Measurements from ENCODE around the gene CKS1B. TPM values are rescaled to one million over a fixed set of nuclear protein-coding genes. Genes with fewer than 3 reads are reported as not detected.

CKS1B gene
- total RNA-seq, 1 experiment from 2014 or later: 258 TPM

DNA sequence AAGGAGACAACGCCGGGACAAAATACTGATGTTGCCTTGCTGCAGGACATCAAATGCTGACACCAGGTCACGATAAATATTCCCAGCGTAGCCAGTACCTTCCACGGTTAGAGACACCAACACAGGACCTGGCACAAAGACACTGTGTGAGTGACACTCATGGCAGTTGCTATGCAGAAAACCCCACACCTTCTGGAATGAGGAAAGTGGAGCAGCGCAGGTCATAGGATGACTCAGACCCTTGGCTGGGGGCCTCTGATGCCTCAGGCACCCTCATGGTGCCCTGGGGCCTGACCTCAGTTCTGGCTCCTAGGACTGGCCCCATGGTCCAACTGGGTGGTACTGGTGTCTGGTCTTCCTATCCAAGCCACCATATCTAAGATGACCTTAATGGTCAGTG lies 52.1 kb downstream of the CKS1B start:
- Mint-ChIP-seq H3K4me1 (no peaks in the 10 kb centered on the region), H3K9me3 (no peaks in the 10 kb centered on the region), H3K27ac (no peak overlapping the region), H3K4me3 (no peak overlapping the region), H3K36me3 (no peaks in the 10 kb centered on the region), H3K27me3 (ENCODE audit: low read depth) (no peaks in the 10 kb centered on the region; the same call in 1 of the 2 replicates)
- DNase-seq (ENCODE audit: low spot score): no peak
- ATAC-seq: no peak
- ChIA-PET CTCF (interaction anchor here (1.0 to 2.6 kb wide), 3 partner anchors 10 to 24 kb away, joined by 3 to 13 read pairs (median 7); partner anchors contain the start of gene ADAM15), POLR2A (no interaction called here)
- TF ChIP-seq, protein P1, sequence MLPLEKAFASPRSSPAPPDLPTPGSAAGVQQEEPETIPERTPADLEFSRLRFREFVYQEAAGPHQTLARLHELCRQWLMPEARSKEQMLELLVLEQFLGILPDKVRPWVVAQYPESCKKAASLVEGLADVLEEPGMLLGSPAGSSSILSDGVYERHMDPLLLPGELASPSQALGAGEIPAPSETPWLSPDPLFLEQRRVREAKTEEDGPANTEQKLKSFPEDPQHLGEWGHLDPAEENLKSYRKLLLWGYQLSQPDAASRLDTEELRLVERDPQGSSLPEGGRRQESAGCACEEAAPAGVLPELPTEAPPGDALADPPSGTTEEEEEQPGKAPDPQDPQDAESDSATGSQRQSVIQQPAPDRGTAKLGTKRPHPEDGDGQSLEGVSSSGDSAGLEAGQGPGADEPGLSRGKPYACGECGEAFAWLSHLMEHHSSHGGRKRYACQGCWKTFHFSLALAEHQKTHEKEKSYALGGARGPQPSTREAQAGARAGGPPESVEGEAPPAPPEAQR (CRISPR knock-in tag; IDR thresholded peaks at IDR 0.05): no peak
- TF ChIP-seq, protein P2, sequence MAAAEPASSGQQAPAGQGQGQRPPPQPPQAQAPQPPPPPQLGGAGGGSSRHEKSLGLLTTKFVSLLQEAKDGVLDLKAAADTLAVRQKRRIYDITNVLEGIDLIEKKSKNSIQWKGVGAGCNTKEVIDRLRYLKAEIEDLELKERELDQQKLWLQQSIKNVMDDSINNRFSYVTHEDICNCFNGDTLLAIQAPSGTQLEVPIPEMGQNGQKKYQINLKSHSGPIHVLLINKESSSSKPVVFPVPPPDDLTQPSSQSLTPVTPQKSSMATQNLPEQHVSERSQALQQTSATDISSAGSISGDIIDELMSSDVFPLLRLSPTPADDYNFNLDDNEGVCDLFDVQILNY (CRISPR knock-in tag; IDR thresholded peaks at IDR 0.05): no peak
- TF ChIP-seq ELF4 (CRISPR knock-in tag; IDR thresholded peaks at IDR 0.05; ENCODE audit: low read depth) (no peak), EMX1 (CRISPR knock-in tag; IDR thresholded peaks at IDR 0.05) (no peak), ZNF121 (CRISPR knock-in tag; IDR thresholded peaks at IDR 0.05) (no peak), ZNF219 (CRISPR knock-in tag; IDR thresholded peaks at IDR 0.05; ENCODE audit: borderline replicate concordance) (no peak), FOXJ3 (CRISPR knock-in tag; IDR thresholded peaks at IDR 0.05; ENCODE audit: borderline replicate concordance) (no peak), SMAD4 (CRISPR knock-in tag; IDR thresholded peaks at IDR 0.05) (no peak), JUN (CRISPR knock-in tag; IDR thresholded peaks at IDR 0.05) (no peak), CBFB (CRISPR knock-in tag; IDR thresholded peaks at IDR 0.05; ENCODE audit: low read depth) (no peak), ZNF138 (CRISPR knock-in tag; conservative IDR thresholded peaks at IDR 0.05) (no peak), ESRRA (CRISPR knock-in tag; IDR thresholded peaks at IDR 0.05; ENCODE audit: borderline replicate concordance) (no peak), NR1H2 (CRISPR knock-in tag; IDR thresholded peaks at IDR 0.05) (no peak), ZNF396 (CRISPR knock-in tag; IDR thresholded peaks at IDR 0.05; ENCODE audit: borderline replicate concordance) (no peak)
- TF ChIP-seq, protein P3, sequence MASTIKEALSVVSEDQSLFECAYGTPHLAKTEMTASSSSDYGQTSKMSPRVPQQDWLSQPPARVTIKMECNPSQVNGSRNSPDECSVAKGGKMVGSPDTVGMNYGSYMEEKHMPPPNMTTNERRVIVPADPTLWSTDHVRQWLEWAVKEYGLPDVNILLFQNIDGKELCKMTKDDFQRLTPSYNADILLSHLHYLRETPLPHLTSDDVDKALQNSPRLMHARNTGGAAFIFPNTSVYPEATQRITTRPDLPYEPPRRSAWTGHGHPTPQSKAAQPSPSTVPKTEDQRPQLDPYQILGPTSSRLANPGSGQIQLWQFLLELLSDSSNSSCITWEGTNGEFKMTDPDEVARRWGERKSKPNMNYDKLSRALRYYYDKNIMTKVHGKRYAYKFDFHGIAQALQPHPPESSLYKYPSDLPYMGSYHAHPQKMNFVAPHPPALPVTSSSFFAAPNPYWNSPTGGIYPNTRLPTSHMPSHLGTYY (CRISPR knock-in tag; IDR thresholded peaks at IDR 0.05): no peak
- TF ChIP-seq, protein P4, sequence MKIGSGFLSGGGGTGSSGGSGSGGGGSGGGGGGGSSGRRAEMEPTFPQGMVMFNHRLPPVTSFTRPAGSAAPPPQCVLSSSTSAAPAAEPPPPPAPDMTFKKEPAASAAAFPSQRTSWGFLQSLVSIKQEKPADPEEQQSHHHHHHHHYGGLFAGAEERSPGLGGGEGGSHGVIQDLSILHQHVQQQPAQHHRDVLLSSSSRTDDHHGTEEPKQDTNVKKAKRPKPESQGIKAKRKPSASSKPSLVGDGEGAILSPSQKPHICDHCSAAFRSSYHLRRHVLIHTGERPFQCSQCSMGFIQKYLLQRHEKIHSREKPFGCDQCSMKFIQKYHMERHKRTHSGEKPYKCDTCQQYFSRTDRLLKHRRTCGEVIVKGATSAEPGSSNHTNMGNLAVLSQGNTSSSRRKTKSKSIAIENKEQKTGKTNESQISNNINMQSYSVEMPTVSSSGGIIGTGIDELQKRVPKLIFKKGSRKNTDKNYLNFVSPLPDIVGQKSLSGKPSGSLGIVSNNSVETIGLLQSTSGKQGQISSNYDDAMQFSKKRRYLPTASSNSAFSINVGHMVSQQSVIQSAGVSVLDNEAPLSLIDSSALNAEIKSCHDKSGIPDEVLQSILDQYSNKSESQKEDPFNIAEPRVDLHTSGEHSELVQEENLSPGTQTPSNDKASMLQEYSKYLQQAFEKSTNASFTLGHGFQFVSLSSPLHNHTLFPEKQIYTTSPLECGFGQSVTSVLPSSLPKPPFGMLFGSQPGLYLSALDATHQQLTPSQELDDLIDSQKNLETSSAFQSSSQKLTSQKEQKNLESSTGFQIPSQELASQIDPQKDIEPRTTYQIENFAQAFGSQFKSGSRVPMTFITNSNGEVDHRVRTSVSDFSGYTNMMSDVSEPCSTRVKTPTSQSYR (CRISPR knock-in tag; IDR thresholded peaks at IDR 0.05): no peak
- TF ChIP-seq, protein P5, sequence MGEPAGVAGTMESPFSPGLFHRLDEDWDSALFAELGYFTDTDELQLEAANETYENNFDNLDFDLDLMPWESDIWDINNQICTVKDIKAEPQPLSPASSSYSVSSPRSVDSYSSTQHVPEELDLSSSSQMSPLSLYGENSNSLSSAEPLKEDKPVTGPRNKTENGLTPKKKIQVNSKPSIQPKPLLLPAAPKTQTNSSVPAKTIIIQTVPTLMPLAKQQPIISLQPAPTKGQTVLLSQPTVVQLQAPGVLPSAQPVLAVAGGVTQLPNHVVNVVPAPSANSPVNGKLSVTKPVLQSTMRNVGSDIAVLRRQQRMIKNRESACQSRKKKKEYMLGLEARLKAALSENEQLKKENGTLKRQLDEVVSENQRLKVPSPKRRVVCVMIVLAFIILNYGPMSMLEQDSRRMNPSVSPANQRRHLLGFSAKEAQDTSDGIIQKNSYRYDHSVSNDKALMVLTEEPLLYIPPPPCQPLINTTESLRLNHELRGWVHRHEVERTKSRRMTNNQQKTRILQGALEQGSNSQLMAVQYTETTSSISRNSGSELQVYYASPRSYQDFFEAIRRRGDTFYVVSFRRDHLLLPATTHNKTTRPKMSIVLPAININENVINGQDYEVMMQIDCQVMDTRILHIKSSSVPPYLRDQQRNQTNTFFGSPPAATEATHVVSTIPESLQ (CRISPR knock-in tag; IDR thresholded peaks at IDR 0.05): no peak
- TF ChIP-seq, protein P6, sequence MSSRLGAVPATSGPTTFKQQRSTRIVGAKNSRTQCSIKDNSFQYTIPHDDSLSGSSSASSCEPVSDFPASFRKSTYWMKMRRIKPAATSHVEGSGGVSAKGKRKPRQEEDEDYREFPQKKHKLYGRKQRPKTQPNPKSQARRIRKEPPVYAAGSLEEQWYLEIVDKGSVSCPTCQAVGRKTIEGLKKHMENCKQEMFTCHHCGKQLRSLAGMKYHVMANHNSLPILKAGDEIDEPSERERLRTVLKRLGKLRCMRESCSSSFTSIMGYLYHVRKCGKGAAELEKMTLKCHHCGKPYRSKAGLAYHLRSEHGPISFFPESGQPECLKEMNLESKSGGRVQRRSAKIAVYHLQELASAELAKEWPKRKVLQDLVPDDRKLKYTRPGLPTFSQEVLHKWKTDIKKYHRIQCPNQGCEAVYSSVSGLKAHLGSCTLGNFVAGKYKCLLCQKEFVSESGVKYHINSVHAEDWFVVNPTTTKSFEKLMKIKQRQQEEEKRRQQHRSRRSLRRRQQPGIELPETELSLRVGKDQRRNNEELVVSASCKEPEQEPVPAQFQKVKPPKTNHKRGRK (CRISPR knock-in tag; IDR thresholded peaks at IDR 0.05; ENCODE audit: borderline replicate concordance): no peak
- TF ChIP-seq, protein P7, sequence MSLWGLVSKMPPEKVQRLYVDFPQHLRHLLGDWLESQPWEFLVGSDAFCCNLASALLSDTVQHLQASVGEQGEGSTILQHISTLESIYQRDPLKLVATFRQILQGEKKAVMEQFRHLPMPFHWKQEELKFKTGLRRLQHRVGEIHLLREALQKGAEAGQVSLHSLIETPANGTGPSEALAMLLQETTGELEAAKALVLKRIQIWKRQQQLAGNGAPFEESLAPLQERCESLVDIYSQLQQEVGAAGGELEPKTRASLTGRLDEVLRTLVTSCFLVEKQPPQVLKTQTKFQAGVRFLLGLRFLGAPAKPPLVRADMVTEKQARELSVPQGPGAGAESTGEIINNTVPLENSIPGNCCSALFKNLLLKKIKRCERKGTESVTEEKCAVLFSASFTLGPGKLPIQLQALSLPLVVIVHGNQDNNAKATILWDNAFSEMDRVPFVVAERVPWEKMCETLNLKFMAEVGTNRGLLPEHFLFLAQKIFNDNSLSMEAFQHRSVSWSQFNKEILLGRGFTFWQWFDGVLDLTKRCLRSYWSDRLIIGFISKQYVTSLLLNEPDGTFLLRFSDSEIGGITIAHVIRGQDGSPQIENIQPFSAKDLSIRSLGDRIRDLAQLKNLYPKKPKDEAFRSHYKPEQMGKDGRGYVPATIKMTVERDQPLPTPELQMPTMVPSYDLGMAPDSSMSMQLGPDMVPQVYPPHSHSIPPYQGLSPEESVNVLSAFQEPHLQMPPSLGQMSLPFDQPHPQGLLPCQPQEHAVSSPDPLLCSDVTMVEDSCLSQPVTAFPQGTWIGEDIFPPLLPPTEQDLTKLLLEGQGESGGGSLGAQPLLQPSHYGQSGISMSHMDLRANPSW (CRISPR knock-in tag; conservative IDR thresholded peaks at IDR 0.05; ENCODE audit: low read depth): no peak
